Activated T-cell treated with anti-CD3 and anti-CD28 coated beads, Interleukin-2, amount 50 U/mL, for 72 hours (primary cell): ENCODE data around the gene ATIC. TPM values are rescaled to one million over a fixed set of nuclear protein-coding genes. Genes with fewer than 3 reads are reported as not detected.
A peak's percentile ranks its signal among the peaks of the same experiment; 100 is the strongest.

ENCODE experiments used
- ATAC-seq, 2 donors: fragments of 150-1000 bp; cut with Tn5 transposase; replicated peaks in 1 of 2; 2 replicates each; pipeline ENCODE4 v1.10.0; 2021; ENCODE audit warnings: moderate library complexity in 2 of 2, mild to moderate bottlenecking in 1 of 2
- DNase-seq, 2 donors: peaks; one replicate each; pipeline ENCODE4 v3.0.0; 2021 to 2022; ENCODE audit warnings: mixed read lengths in 1 of 2
- H3K27ac Mint-ChIP-seq: one replicate; pipeline ENCODE4 v1.8.0; 2022; ENCODE audit warnings: mild to moderate bottlenecking, moderate library complexity, mixed read lengths
- H3K27me3 Mint-ChIP-seq: one replicate; pipeline ENCODE4 v1.8.0; 2022; ENCODE audit warnings: low read depth, mixed read lengths
- H3K36me3 Mint-ChIP-seq, 2 donors: one replicate each; pipeline ENCODE4 v1.8.0; 2022; ENCODE audit warnings: mixed read lengths in 2 of 2, mild to moderate bottlenecking in 1 of 2; ENCODE audit not compliant: insufficient read depth in 2 of 2
- H3K4me1 Mint-ChIP-seq: one replicate; pipeline ENCODE4 v1.8.0; 2022; ENCODE audit warnings: low read depth, mixed read lengths
- H3K4me3 Mint-ChIP-seq, 2 donors: one replicate each; pipeline ENCODE4 v1.8.0; 2022; ENCODE audit warnings: mild to moderate bottlenecking in 2 of 2, mixed read lengths in 2 of 2, moderate library complexity in 2 of 2
- H3K9me3 Mint-ChIP-seq, 2 donors: one replicate each; pipeline ENCODE4 v1.8.0; 2022; ENCODE audit warnings: mixed read lengths in 2 of 2
- total RNA-seq, 2 donors: library from RNA; stranded (reverse); gene quantifications; one replicate each; pipeline ENCODE4 v1.2.3, GENCODE V29; 2022

The ATIC gene
- total RNA-seq: 100 to 1,000 TPM; 189 to 237 TPM

DNA sequence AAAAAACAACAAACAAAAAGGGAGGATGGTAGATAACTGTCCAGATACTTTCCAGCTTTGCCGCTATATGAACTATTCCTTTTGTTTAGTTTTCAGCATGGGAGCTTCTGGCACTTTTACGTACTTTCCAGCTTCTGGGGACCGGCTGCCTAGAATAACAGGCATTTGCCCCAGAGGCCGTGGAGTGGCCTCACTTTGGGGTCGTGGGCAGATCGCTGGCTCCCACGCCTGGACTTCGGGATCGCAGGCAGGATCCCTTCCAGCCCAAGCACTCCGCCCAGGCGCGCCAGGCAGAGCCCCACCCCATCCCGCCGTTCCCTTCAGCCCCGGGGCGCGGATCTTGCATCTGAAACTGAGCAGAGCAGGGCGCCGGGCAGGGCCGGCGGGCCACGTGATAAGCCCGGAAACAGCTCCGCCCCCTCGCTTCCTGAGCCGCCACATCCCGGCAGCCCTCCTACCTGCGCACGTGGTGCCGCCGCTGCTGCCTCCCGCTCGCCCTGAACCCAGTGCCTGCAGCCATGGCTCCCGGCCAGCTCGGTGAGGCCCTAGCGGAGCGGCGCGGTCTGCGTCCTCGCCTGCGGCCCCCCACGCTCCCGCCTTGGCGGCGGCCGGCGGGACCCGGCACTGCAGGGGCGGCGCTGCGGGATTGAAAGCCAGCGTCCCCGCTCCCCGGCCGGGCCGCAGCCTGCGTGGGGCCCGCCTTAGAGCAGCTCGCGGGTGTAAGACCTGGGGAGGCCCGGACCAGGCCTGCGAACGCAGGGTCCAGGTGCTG is at the start of gene ATIC:
TSS of gene ATIC (plus strand) at position 435 of the 772 bp plus-strand sequence. CDS start at position 519, 84 bp downstream.
- ATAC-seq: peak; percentile 99
- H3K36me3 Mint-ChIP-seq: peaks cover 6 to 13% of the 10 kb centered on the region in 2 donors

GRCh38 chr2:215262303-215262702 is 49.6 kb upstream of the ATIC start:
- DNase-seq: no peak
- Mint-ChIP-seq H3K27ac (no peak overlapping the region), H3K27me3 (no peaks in the 10 kb centered on the region), H3K4me1 (no peaks in the 10 kb centered on the region), H3K4me3 (no peak overlapping the region), H3K9me3 (peaks cover 0 to 1% of the 10 kb centered on the region in 2 donors), H3K36me3 (no peaks in the 10 kb centered on the region)
- ATAC-seq: no peak

More for the DNA sequence above, at the start of gene ATIC:
- Mint-ChIP-seq H3K27ac (peak within 1 kb of the TSS; percentile 93), H3K9me3 (no peaks in the 10 kb centered on the region), H3K4me3 (peak within 1 kb of the TSS; percentile 91 to 96), H3K4me1 (peaks cover 42% of the 10 kb centered on the region), H3K27me3 (no peaks in the 10 kb centered on the region)
- DNase-seq: peak; percentile 93 to 94

GRCh38 chr2:215262741-215263362 is 49.0 kb upstream of the ATIC start:
- H3K9me3 Mint-ChIP-seq: no peaks in the 10 kb centered on the region
- H3K4me1 Mint-ChIP-seq: no peaks in the 10 kb centered on the region
- ATAC-seq (no peak), DNase-seq (no peak)
- H3K4me3 Mint-ChIP-seq: no peak overlapping the region
- no peaks in the 10 kb centered on the region for H3K27me3 Mint-ChIP-seq
- no peak overlapping the region for H3K27ac Mint-ChIP-seq
- H3K36me3 Mint-ChIP-seq: no peaks in the 10 kb centered on the region

DNA sequence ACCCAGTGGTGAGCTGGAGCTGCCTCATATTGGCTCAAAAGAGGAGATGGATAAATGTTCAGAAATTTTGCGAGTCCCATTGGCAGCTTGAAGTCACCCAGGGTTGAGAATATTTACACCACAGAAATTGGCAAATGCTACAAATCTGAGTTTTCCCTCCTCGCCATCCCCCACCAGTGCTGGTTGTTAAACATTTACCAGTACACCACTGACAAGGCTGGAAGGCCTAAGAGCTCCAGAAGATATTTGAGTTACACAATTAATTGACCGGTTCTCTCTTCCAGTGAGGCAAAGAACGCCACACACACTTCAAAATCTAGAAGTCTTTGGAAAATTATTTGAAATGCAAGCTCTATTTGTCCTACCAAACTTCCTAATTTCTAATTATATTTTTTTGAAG is 47.5 kb upstream of the ATIC start:
- no peaks in the 10 kb centered on the region for H3K4me1 Mint-ChIP-seq
- no peak overlapping the region for H3K27ac Mint-ChIP-seq
- H3K4me3 Mint-ChIP-seq: no peak overlapping the region
- no peak for ATAC-seq
- no peaks in the 10 kb centered on the region for H3K27me3 Mint-ChIP-seq
- no peaks in the 10 kb centered on the region for H3K9me3 Mint-ChIP-seq
- DNase-seq: no peak
- no peaks in the 10 kb centered on the region for H3K36me3 Mint-ChIP-seq

- no peaks in the 10 kb centered on the region for H3K9me3 Mint-ChIP-seq
- H3K36me3 Mint-ChIP-seq: no peaks in the 10 kb centered on the region
- peak in 1 of 2 donors; percentile 32 for ATAC-seq
- no peak overlapping the region for H3K4me3 Mint-ChIP-seq
- peaks cover 11% of the 10 kb centered on the region for H3K4me1 Mint-ChIP-seq
- no peak overlapping the region for H3K27ac Mint-ChIP-seq
- peak; percentile 56 to 57 for DNase-seq
- H3K27me3 Mint-ChIP-seq: no peaks in the 10 kb centered on the region
Observed at GRCh38 chr2:215269397-215270117, 42.3 kb upstream of the ATIC start.

- Mint-ChIP-seq H3K36me3 (no peaks in the 10 kb centered on the region), H3K9me3 (no peaks in the 10 kb centered on the region), H3K4me1 (peaks cover 11% of the 10 kb centered on the region), H3K27me3 (no peaks in the 10 kb centered on the region), H3K4me3 (no peak overlapping the region), H3K27ac (no peak overlapping the region)
- ATAC-seq: no peak
- no peak for DNase-seq
Observed at GRCh38 chr2:215270118-215270451, 41.8 kb upstream of the ATIC start.

- no peak for ATAC-seq
- H3K4me1 Mint-ChIP-seq: peaks cover 11% of the 10 kb centered on the region
Observed at GRCh38 chr2:215271446-215271845, 40.4 kb upstream of the ATIC start.

GRCh38 chr2:215272918-215273317 is 38.9 kb upstream of the ATIC start:
- DNase-seq (no peak), ATAC-seq (peak; percentile 58 to 75)
- H3K27me3 Mint-ChIP-seq: no peaks in the 10 kb centered on the region
- peaks cover 11% of the 10 kb centered on the region for H3K4me1 Mint-ChIP-seq
- no peaks in the 10 kb centered on the region for H3K36me3 Mint-ChIP-seq
- no peak overlapping the region for H3K27ac Mint-ChIP-seq
- H3K9me3 Mint-ChIP-seq: no peaks in the 10 kb centered on the region
- no peak overlapping the region for H3K4me3 Mint-ChIP-seq

More at GRCh38 chr2:215271446-215271845, 40.4 kb upstream of the ATIC start:
- Mint-ChIP-seq H3K36me3 (no peaks in the 10 kb centered on the region), H3K27me3 (no peaks in the 10 kb centered on the region), H3K27ac (no peak overlapping the region), H3K4me3 (no peak overlapping the region), H3K9me3 (no peaks in the 10 kb centered on the region)
- no peak for DNase-seq

DNA sequence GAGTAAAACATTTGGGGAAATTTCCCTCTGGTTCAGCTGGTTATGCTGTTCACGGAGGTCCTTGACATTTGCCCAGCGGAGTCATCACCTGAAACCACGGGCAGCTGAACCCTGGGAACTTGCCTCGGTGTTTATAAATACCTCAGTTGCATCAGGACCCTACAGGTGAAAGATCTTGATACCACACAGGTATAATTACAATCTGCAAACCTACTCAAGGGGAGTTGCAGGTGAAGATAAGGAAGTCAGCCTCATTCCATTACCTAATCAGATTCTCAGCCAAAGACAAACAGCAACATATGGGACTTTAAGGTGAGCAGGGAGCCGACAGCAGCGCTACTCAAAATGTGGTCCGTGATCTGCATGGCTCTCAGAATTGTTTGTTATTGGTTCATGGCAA is 37.0 kb upstream of the ATIC start:
- no peak for DNase-seq
- Mint-ChIP-seq H3K27me3 (no peaks in the 10 kb centered on the region), H3K4me3 (no peak overlapping the region), H3K9me3 (no peaks in the 10 kb centered on the region), H3K27ac (no peak overlapping the region), H3K36me3 (no peaks in the 10 kb centered on the region), H3K4me1 (peaks cover 11% of the 10 kb centered on the region)
- no peak for ATAC-seq

DNA sequence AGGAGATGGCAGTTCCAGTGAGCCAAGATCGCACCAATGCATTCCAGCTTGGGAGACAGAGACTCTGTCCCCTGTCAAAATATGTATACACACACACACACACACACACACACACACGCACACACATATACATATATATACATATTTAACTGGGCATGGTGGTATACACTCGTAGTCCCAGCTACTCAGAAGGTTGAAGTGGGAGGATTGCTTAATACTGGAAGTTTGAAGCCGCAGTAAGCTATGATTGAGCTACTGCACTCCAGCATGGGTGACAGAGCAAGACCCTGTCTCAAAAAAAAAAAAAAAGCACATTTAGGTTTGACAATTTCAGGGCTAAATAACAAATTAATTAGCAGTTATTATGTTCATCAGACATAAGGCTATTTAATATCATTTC is 36.0 kb upstream of the ATIC start:
- H3K36me3 Mint-ChIP-seq: no peaks in the 10 kb centered on the region

GRCh38 chr2:215277944-215278343 is 33.9 kb upstream of the ATIC start:
- DNase-seq: no peak
- H3K4me3 Mint-ChIP-seq: no peak overlapping the region

More for the DNA sequence above, 36.0 kb upstream of the ATIC start:
- Mint-ChIP-seq H3K9me3 (no peaks in the 10 kb centered on the region), H3K4me3 (no peak overlapping the region), H3K4me1 (peaks cover 11% of the 10 kb centered on the region), H3K27me3 (no peaks in the 10 kb centered on the region), H3K27ac (no peak overlapping the region)
- ATAC-seq (no peak), DNase-seq (no peak)

GRCh38 chr2:215280326-215280725 is 31.5 kb upstream of the ATIC start:
- Mint-ChIP-seq H3K27ac (no peak overlapping the region), H3K9me3 (no peaks in the 10 kb centered on the region), H3K36me3 (no peaks in the 10 kb centered on the region), H3K4me1 (no peaks in the 10 kb centered on the region), H3K4me3 (no peak overlapping the region), H3K27me3 (no peaks in the 10 kb centered on the region)
- ATAC-seq (no peak), DNase-seq (no peak)

More at GRCh38 chr2:215277944-215278343, 33.9 kb upstream of the ATIC start:
- peak in 1 of 2 donors; percentile 50 for ATAC-seq
- Mint-ChIP-seq H3K9me3 (no peaks in the 10 kb centered on the region), H3K36me3 (no peaks in the 10 kb centered on the region), H3K4me1 (peaks cover 1% of the 10 kb centered on the region), H3K27ac (no peak overlapping the region), H3K27me3 (no peaks in the 10 kb centered on the region)

- Mint-ChIP-seq H3K4me1 (no peaks in the 10 kb centered on the region), H3K4me3 (no peak overlapping the region), H3K9me3 (no peaks in the 10 kb centered on the region), H3K27ac (no peak overlapping the region), H3K27me3 (no peaks in the 10 kb centered on the region), H3K36me3 (no peaks in the 10 kb centered on the region)
- ATAC-seq (no peak), DNase-seq (no peak)
Observed at GRCh38 chr2:215283221-215283620, 28.6 kb upstream of the ATIC start.
